Adrenal gland (tissue), 19 donors: ENCODE results near the gene CPA4. TPM values are rescaled to one million over a fixed set of nuclear protein-coding genes. Genes with fewer than 3 reads are reported as not detected.
A peak's percentile ranks its signal among the peaks of the same experiment; 100 is the strongest.
"Not testable (repeated sequence)": the region's sequence is repeated elsewhere in the genome, so short reads cannot be mapped to it uniquely, and the experiment has no call there.

ENCODE experiments used
- DNase-seq, 7 donors: peaks; one replicate each; pipeline ENCODE4 v3.0.0-alpha.2; 2019 to 2020
- H3K27ac ChIP-seq, 5 donors: fragments of 200-600 bp; sonication (generic) in 4 of 5; 1 replicate in 3 of 5; 2 replicates in 2 of 5; pipeline versions ENCODE4 v1.5.1 to v1.8.0; 2016 to 2020; ENCODE audit warnings: mild to moderate bottlenecking in 1 of 5
- H3K27me3 ChIP-seq: fragments of 200-600 bp; 2 replicates; pipeline ENCODE4 v1.8.0; 2021
- H3K36me3 ChIP-seq, 2 donors: fragments of 200-600 bp; replicated peaks in 1 of 2; 1 replicate in 1 of 2; 2 replicates in 1 of 2; pipeline versions ENCODE4 v1.5.1 to v1.8.0; 2018 to 2022
- H3K4me1 ChIP-seq, 2 donors: fragments of 200-600 bp; replicated peaks in 1 of 2; 1 replicate in 1 of 2; 2 replicates in 1 of 2; pipeline versions ENCODE4 v1.5.1 to v1.8.0; 2018 to 2021
- H3K4me3 ChIP-seq, 4 donors: fragments of 200-600 bp; sonication (generic) in 3 of 4; one replicate each; pipeline ENCODE4 v1.5.1; 2016 to 2018
- H3K9me3 ChIP-seq, 3 donors: fragments of 200-600 bp; sonication (generic) in 1 of 3; replicated peaks in 1 of 3; 1 replicate in 2 of 3; 2 replicates in 1 of 3; pipeline versions ENCODE4 v1.5.1 to v1.8.0; 2016 to 2021
- POLR2A ChIP-seq, 2 donors: fragments of 450-650 bp; IDR thresholded peaks; one replicate each; pipeline ENCODE4 v1.6.1; 2017; ENCODE audit warnings: antibody characterized with exemption in 2 of 2, mild to moderate bottlenecking in 2 of 2, moderate library complexity in 1 of 2
- WGBS, 4 donors: extraction: QIAGEN DNeasy Blood & Tissue Kit in 2 of 4; methylation state at CpG; one replicate each; pipeline versions ENCODE4 v1.1.5 to v1.1.7; 2013 to 2017; 5-methylcytosine and 5-hydroxymethylcytosine counted together
- intact Hi-C, 2 donors: fragments of 100-400 bp; cut with DNase I; formaldehyde crosslinking; loops; one replicate each; pipeline versions ENCODE4 v1.14.1 to v1.15.0; 2022 to 2023
- long read RNA-seq, 10 donors: library from polyadenylated mRNA in 3 of 10; unstranded in 2 of 10; stranded (forward) in 1 of 10; transcript quantifications; one replicate each; pipeline ENCODE4 v2.0.0 and lab custom pipeline, GENCODE V29; 2021 to 2026
- polyA plus RNA-seq, 3 donors: library from polyadenylated mRNA; stranded (reverse); fragments of 200-250 nt in 2 of 3; fragments of 350-450 nt in 1 of 3; fragmentation: Illumina TruSeq in 1 of 3; extraction: RNeasy Lipid Tissue Mini Kit (QIAGEN cat#74804) in 1 of 3; gene quantifications; one replicate each; pipeline ENCODE4 v1.2.3, GENCODE V29; 2013 to 2014
- total RNA-seq, 9 donors: library from RNA; depleted of rRNA in 4 of 9; stranded (reverse); fragments of >200 nt in 4 of 9; fragments of 120-200 nt in 1 of 9; fragmentation: NEBNext Ultra II Directional in 1 of 9; extraction: Animal tissue kit (Norgen Biotek cat#: 25700) in 1 of 9; gene quantifications; one replicate each; pipeline versions ENCODE4 v1.1.0 to v1.2.4, GENCODE V29; 2013 to 2023
- TF ChIP-seq, protein P1 (sequence below), 6 experiments: fragments of 450-650 bp in 4 of 6; fragments of 200-600 bp in 2 of 6; sonication (generic) in 1 of 6; IDR thresholded peaks; 1 replicate in 5 of 6; 2 replicates in 1 of 6; pipeline versions ENCODE4 v1.5.1 to v1.8.0; 2016 to 2021; ENCODE audit warnings: antibody characterized with exemption in 6 of 6, mild to moderate bottlenecking in 2 of 6, moderate library complexity in 1 of 6
- donor health status: healthy with polysubstance abuse.
- donor health status: Bipolar disorder and iron deficiency.
- donor health status: DM: yes; HTN: yes; CAD: no.
- donor health status: DM: no; HTN: no; CAD: no.
- donor health status: DM: no; HTN: no; CAD: no.
- donor health status: DM: yes; HTN: yes; CAD: no.

The CPA4 gene, protein sequence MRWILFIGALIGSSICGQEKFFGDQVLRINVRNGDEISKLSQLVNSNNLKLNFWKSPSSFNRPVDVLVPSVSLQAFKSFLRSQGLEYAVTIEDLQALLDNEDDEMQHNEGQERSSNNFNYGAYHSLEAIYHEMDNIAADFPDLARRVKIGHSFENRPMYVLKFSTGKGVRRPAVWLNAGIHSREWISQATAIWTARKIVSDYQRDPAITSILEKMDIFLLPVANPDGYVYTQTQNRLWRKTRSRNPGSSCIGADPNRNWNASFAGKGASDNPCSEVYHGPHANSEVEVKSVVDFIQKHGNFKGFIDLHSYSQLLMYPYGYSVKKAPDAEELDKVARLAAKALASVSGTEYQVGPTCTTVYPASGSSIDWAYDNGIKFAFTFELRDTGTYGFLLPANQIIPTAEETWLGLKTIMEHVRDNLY
- total RNA-seq (10 to 100 TPM in 2 of 9 donors, 1 to 10 TPM in 4, under 1 TPM in 2, not detected in 1; 0.55 to 26.7 (median 2.3) TPM), polyA plus RNA-seq (10 to 100 TPM in 1 of 3 donors, 1 to 10 TPM in 2; 1.7 to 12.2 (median 2.4) TPM)
- long read RNA-seq, donor 1 = 0 reads
- long read RNA-seq, donor 2 = 0 reads
- long read RNA-seq, donor 3, partial matches to known transcripts = 0 of 2 reads
- long read RNA-seq, donor 3, other reads (novel, unspliced or antisense) = 0 of 2 reads
- long read RNA-seq, donor 4, partial matches to known transcripts = 0 of 2 reads
- long read RNA-seq, donor 4, other reads (novel, unspliced or antisense) = 0 of 2 reads
- long read RNA-seq, donor 5, partial matches to known transcripts = 0 of 3 reads
- long read RNA-seq, donor 5, other reads (novel, unspliced or antisense) = 0 of 3 reads
- long read RNA-seq, donor 6 = 0 reads
- long read RNA-seq, donor 7, partial matches to known transcripts = 0 of 1 reads
- long read RNA-seq, donor 7, other reads (novel, unspliced or antisense) = 0 of 1 reads
- long read RNA-seq, donor 8 = 0 reads
- long read RNA-seq, donor 9, partial matches to known transcripts = 0 of 1 reads
- long read RNA-seq, donor 9, other reads (novel, unspliced or antisense) = 0 of 1 reads
- long read RNA-seq, donor 10 = 0 reads

DNA sequence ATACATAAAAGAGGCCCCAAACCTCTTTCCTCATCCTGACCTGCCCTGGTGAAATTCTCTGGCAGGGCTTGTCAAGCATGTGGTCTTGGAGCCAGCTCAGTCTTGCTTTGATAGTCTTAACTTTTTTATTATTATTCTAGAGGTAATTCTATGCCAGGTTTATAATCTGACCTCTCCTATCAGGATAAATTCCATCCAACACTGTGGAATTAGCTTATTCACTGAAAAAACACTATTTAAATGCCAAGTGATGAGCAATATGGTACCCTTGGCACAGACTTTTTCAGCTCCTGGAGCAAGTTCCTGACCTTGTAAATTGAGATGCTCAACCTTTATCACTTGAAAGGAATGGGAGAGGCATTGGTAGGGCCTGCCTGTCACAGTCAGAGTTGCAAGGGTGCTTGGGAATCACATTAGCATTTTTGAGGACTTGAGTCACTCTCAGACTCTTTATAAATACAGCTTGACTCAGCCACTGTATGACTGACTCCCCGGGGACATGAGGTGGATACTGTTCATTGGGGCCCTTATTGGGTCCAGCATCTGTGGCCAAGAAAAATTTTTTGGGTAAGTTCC, at the start of gene CPA4:
Gene CPA4 (plus strand): TSS at position 480 of the 576 bp plus-strand sequence. CDS start 20 bp downstream, at position 500.
- Histone ChIP-seq H3K27me3 (no peaks in the 10 kb centered on the region), H3K4me3 (no peak within 1 kb of the TSS), H3K4me1 (peaks cover 0 to 11% of the 10 kb centered on the region in 2 donors), H3K36me3 (no peaks in the 10 kb centered on the region), H3K27ac (peak within 1 kb of the TSS in 2 of 5 donors; percentile 40 to 42), H3K9me3 (no peaks in the 10 kb centered on the region)
- no peak for TF ChIP-seq POLR2A (IDR thresholded peaks at IDR 0.05)
- TF ChIP-seq, protein P1, sequence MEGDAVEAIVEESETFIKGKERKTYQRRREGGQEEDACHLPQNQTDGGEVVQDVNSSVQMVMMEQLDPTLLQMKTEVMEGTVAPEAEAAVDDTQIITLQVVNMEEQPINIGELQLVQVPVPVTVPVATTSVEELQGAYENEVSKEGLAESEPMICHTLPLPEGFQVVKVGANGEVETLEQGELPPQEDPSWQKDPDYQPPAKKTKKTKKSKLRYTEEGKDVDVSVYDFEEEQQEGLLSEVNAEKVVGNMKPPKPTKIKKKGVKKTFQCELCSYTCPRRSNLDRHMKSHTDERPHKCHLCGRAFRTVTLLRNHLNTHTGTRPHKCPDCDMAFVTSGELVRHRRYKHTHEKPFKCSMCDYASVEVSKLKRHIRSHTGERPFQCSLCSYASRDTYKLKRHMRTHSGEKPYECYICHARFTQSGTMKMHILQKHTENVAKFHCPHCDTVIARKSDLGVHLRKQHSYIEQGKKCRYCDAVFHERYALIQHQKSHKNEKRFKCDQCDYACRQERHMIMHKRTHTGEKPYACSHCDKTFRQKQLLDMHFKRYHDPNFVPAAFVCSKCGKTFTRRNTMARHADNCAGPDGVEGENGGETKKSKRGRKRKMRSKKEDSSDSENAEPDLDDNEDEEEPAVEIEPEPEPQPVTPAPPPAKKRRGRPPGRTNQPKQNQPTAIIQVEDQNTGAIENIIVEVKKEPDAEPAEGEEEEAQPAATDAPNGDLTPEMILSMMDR (IDR thresholded peaks at IDR 0.05) = no peak
- peak in 6 of 7 donors; percentile 48 to 86 (median 69) for DNase-seq
- WGBS, 4 donors = 18 to 41% (median 29%) methylated on average over 1 of the region's 1 CpG
- intact Hi-C loops = no loop called here

DNA sequence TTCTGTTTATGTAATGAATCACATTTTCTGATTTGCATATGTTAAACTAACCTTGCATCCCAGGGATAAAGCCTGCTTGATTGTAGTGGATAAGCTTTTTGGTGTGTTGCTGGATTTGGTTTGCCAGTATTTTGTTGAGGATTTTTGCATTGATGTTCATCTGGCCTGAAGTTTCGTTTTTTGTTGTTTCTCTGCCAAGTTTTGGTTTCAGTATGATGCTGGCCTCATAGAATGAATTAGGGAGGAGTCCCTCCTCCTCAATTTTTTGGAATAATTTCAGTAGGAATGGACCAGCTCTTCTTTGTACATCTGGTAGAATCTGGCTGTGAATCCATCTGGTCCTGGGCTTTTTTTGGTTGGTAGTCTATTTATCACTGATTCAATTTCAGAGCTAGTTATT, 49.5 kb upstream of the CPA4 start:
- not testable (repeated sequence) for H3K27ac ChIP-seq
- WGBS, 4 donors = 7 to 36% (median 22%) methylated on average over 1 of the region's 1 CpG
- intact Hi-C loops = loop anchor here in 1 of 2 donors (10.0 kb wide), 1 partner anchor 471 kb away; no protein-coding TSS in a partner anchor

DNA sequence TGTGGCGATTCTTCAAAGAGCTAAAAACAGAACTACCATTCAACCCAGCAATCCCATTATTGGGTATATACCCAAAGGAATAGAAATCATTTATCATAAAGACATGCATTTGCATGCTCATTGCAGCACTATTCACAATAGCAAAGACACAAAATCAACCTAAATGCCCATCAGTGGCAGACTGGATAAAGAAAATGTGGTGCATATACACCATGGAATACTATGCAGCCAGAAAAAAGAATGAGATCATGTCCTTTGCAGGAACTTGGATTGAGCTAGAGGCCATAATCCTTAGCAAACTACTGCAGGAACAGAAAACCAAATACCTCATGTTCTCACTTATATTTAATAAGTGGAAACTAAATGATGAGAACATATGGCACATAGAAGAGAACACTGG, 46.5 kb upstream of the CPA4 start:
- H3K27me3 ChIP-seq, H3K36me3 ChIP-seq, H3K9me3 ChIP-seq, H3K27ac ChIP-seq, H3K4me3 ChIP-seq, H3K4me1 ChIP-seq, DNase-seq: not testable (repeated sequence)
- 71 to 85% (median 79%) methylated on average over 1 of the region's 1 CpG for WGBS, 4 donors
- intact Hi-C loops = loop anchor here in 1 of 2 donors (10.0 kb wide), 1 partner anchor 468 kb away; no protein-coding TSS in a partner anchor

More for the DNA sequence above, 49.5 kb upstream of the CPA4 start:
- not testable (repeated sequence) for H3K36me3 ChIP-seq, H3K27me3 ChIP-seq, H3K4me3 ChIP-seq, H3K4me1 ChIP-seq, H3K9me3 ChIP-seq
- DNase-seq = peak in 1 of 7 donors; percentile 4

DNA sequence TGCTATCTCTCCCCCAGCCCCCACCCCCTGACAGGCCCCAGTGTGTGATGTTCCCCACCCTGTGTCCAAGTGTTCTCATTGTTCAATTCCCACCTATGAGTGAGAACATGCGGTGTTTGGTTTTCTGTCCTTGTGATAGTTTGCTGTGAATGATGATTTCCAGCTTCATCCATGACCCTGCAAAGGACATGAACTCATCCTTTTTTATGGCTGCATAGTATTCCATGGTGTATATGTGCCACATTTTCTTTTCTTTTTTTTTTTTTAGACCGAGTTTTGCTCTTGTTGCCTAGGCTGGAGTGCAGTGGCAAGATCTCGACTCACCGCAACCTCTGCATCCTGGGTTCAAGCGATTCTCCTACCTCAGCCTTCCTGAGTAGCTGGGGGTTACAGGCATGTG, 44.1 kb upstream of the CPA4 start:
- H3K27me3 ChIP-seq, H3K4me1 ChIP-seq, H3K9me3 ChIP-seq, DNase-seq, H3K36me3 ChIP-seq, H3K27ac ChIP-seq, H3K4me3 ChIP-seq: not testable (repeated sequence)
- whole genome bisulfite sequencing, 4 donors = 93 to 96% (median 95%) methylated on average over 5 of the region's 5 CpGs
- intact Hi-C loops = loop anchor here in 1 of 2 donors (10.0 kb wide), 1 partner anchor 466 kb away; no protein-coding TSS in a partner anchor

DNA sequence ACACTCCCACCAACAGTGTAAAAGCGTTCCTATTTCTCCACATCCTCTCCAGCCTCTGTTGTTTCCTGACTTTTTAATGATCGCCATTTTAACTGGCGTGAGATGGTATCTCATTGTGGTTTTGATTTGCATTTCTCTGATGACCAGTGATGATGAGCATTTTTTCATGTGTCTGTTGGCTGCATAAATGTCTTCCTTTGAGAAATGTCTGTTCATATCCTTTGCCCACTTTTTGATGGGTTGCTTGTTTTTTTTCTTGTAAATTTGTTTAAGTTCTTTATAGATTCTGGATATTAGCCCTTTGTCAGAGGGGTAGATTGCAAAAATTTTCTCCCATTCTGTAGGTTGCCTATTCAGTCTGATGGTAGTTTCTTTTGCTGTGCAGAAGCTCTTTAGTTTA, 43.3 kb upstream of the CPA4 start:
- intact Hi-C loops = loop anchor here in 1 of 2 donors (10.0 kb wide), 1 partner anchor 465 kb away; no protein-coding TSS in a partner anchor
- H3K27me3 ChIP-seq = not testable (repeated sequence)
- 86 to 99% (median 92%) methylated on average over 3 of the region's 3 CpGs for WGBS, 4 donors

More for the DNA sequence above, 43.3 kb upstream of the CPA4 start:
- not testable (repeated sequence) for H3K9me3 ChIP-seq, H3K36me3 ChIP-seq, DNase-seq, H3K27ac ChIP-seq, H3K4me3 ChIP-seq, H3K4me1 ChIP-seq
